HG02759 (cell line): ENCODE results near the gene SLC22A6.

Source experiments
- ATAC-seq: cut with Tn5 transposase; IDR thresholded peaks from one replicate; pipeline ENCODE4 v1.9.1; 2021; ENCODE audit warnings: mild to moderate bottlenecking, moderate library complexity; ENCODE audit not compliant: unreplicated experiment

SLC22A6 gene

GRCh38 chr11:62933750-62934495 lies 50.8 kb downstream of the SLC22A6 start:
- ATAC-seq, result no peak

GRCh38 chr11:62933285-62933684 lies 51.5 kb downstream of the SLC22A6 start:
- no peak for ATAC-seq

- no peak for ATAC-seq
These were observed 53.1 kb downstream of the SLC22A6 start for GRCh38 chr11:62931499-62932278.

DNA sequence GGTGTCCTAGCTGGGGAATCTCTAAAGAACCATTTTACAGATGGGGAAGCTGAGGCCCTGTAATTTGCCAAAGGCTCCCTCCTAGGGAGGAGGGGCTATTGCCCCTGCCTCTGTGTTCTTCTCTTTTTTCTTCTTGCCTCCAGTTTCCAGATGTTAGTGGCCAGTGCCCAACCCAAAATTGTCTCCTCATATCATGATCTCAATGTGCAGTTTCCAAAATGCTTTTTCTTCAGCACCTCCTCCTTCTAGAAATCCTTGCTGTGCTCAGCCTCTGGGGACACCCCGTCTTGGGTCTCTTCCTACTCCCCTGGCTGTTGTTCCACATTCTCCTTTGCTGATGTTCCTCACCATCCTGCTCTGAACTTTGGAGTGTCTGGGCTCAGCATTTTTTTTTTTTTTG lies 54.1 kb downstream of the SLC22A6 start:
- no peak for ATAC-seq

DNA sequence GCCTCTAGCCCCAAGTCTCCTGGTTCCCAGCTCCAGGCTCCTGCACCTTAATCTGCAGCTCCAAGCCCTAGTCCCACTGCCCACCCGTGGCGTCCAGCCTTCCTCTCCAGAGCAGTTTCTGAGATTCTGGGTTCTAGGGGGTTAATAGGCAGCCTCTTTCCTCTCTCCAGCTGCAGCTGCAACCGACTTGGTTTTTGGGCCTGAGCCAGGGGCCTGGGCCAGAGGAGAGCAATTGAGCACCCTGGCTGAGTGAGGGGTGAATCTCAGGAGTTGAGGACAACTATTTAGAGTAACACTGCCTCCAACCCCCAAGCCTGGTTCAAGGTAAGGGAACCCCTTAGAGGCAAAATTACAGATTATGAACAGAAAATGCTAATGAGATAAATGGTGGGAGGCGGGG lies 54.6 kb downstream of the SLC22A6 start:
- ATAC-seq, result no peak

GRCh38 chr11:62928011-62928410 lies 56.8 kb downstream of the SLC22A6 start:
- no peak for ATAC-seq

- ATAC-seq, result no peak
These were observed 57.9 kb downstream of the SLC22A6 start for GRCh38 chr11:62926680-62927455.
